GM23338 (cell line): ENCODE results near the gene SLC29A1. TPM values are rescaled to one million over a fixed set of nuclear protein-coding genes. Genes with fewer than 3 reads are reported as not detected.
"Not testable (repeated sequence)": the region's sequence is repeated elsewhere in the genome, so short reads cannot be mapped to it uniquely, and the experiment has no call there.

Source experiments
- ATAC-seq: fragments of 200-7000 bp; cut with Tn5 transposase; 3 replicates; pipeline ENCODE4 v1.9.1; 2020
- DNase-seq: peaks from one replicate; pipeline ENCODE4 v3.0.0-alpha.2; 2015; ENCODE audit warnings: low spot score
- H2AFZ ChIP-seq: fragments of 200-600 bp; sonication (generic); 2 replicates; pipeline ENCODE4 v1.8.0; 2016; ENCODE audit warnings: antibody characterized with exemption, mild to moderate bottlenecking, moderate library complexity
- H3F3A ChIP-seq: fragments of 200-600 bp; sonication (generic); replicated peaks from 2 replicates; pipeline ENCODE4 v1.8.0; 2017; ENCODE audit warnings: antibody characterized with exemption, mixed run types, low read depth
- H3K27ac ChIP-seq: fragments of 200-600 bp; sonication (generic); 2 replicates; pipeline ENCODE4 v1.6.1; 2016; ENCODE audit warnings: low read depth
- H3K27me3 ChIP-seq: fragments of 200-600 bp; sonication (generic); 2 replicates; pipeline ENCODE4 v1.8.0; 2016; ENCODE audit warnings: mild to moderate bottlenecking, mixed run types, moderate library complexity; ENCODE audit not compliant: insufficient read depth
- H3K36me3 ChIP-seq: fragments of 200-600 bp; sonication (generic); 2 replicates; pipeline ENCODE4 v1.8.0; 2016; ENCODE audit warnings: mild to moderate bottlenecking; ENCODE audit not compliant: insufficient read depth
- H3K4me1 ChIP-seq: fragments of 200-600 bp; sonication (generic); 2 replicates; pipeline ENCODE4 v1.8.0; 2016; ENCODE audit warnings: mild to moderate bottlenecking, moderate library complexity; ENCODE audit not compliant: insufficient read depth
- H3K4me2 ChIP-seq: fragments of 200-600 bp; sonication (generic); 2 replicates; pipeline ENCODE4 v1.7.1; 2017; ENCODE audit warnings: mixed run types
- H3K4me3 ChIP-seq: fragments of 200-600 bp; sonication (generic); 2 replicates; pipeline ENCODE4 v1.6.1; 2016; ENCODE audit warnings: mixed run types
- H3K79me2 ChIP-seq: fragments of 200-600 bp; sonication (generic); replicated peaks from 2 replicates; pipeline ENCODE4 v1.8.0; 2017; ENCODE audit warnings: mild to moderate bottlenecking; ENCODE audit not compliant: insufficient read depth
- H3K9me2 ChIP-seq: fragments of 200-600 bp; sonication (generic); 2 replicates; pipeline ENCODE4 v1.8.0; 2017; ENCODE audit not compliant: insufficient read depth
- H4K20me1 ChIP-seq: fragments of 200-600 bp; sonication (generic); replicated peaks from 2 replicates; pipeline ENCODE4 v1.8.0; 2017; ENCODE audit warnings: mild to moderate bottlenecking; ENCODE audit not compliant: insufficient read depth
- H3K27ac Mint-ChIP-seq: 2 replicates; pipeline ENCODE4 v1.8.0; 2020; ENCODE audit warnings: inconsistent platforms, mild to moderate bottlenecking, moderate library complexity, mixed read lengths
- H3K27me3 Mint-ChIP-seq: 3 replicates; pipeline ENCODE4 v1.8.0; 2022; ENCODE audit warnings: low read depth, mild to moderate bottlenecking, moderate library complexity, mixed read lengths, inconsistent platforms; ENCODE audit not compliant: insufficient read depth, poor library complexity
- H3K36me3 Mint-ChIP-seq: 3 replicates; pipeline ENCODE4 v1.8.0; 2021; ENCODE audit warnings: low read depth, mild to moderate bottlenecking, inconsistent platforms, moderate library complexity, mixed read lengths
- H3K4me1 Mint-ChIP-seq: 3 replicates; pipeline ENCODE4 v1.8.0; 2020; ENCODE audit warnings: mild to moderate bottlenecking, inconsistent platforms, mixed read lengths
- H3K4me3 Mint-ChIP-seq: 3 replicates; pipeline ENCODE4 v1.8.0; 2021; ENCODE audit warnings: moderate library complexity, mild to moderate bottlenecking, inconsistent platforms, mixed read lengths
- H3K9me3 Mint-ChIP-seq: 3 replicates; pipeline ENCODE4 v1.8.0; 2020; ENCODE audit warnings: moderate library complexity, mild to moderate bottlenecking, inconsistent platforms, mixed read lengths
- polyA plus RNA-seq: library from polyadenylated mRNA; unstranded; fragments of >200 nt; fragmentation: Nextera tagmentation; extraction: Ambion mirVana; gene quantifications from 2 replicates; pipeline ENCODE4 v1.2.1, GENCODE V29; 2016
- total RNA-seq: library from RNA; depleted of rRNA; stranded (reverse); fragments of >200 nt; shearing (Covaris generic); gene quantifications from 2 replicates; pipeline ENCODE4 v1.2.3, GENCODE V29; 2014
- TF ChIP-seq, protein P1 (sequence below): IDR thresholded peaks from 2 replicates; pipeline ENCODE4 v1.6.1; 2016; ENCODE audit warnings: antibody characterized with exemption
- TF ChIP-seq, protein P2 (sequence below): fragments of 250-450 bp; sonication (Bioruptor Pico); IDR thresholded peaks from 2 replicates; pipeline ENCODE4 v1.5.0; 2020; ENCODE audit warnings: mild to moderate bottlenecking, moderate library complexity

Gene SLC29A1
- total and polyA plus RNA-seq, 2 experiments from 2014 or later: 73.1 to 169 TPM

DNA sequence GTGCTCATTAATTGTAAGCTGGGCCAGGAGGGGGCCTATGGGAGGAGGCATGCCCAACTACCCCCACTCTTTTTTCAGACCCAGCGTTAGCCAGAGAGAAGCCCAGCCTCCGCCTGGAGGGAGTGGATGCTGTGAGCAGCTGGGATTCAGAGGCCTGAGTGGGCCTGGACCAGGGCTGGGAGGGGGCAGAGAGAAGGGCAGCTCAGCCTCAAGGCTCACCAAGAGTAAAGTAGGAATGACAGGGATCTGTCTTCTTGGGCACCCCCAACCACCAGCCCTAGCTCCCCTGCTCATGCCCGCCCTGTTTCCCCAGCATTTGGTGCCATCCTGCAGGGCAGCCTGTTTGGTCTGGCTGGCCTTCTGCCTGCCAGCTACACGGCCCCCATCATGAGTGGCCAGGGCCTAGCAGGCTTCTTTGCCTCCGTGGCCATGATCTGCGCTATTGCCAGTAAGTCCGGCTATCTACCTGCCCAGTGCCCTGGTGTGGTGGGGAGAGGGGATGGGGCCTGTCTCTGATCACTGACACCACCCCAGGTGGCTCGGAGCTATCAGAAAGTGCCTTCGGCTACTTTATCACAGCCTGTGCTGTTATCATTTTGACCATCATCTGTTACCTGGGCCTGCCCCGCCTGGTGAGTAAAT, 6.8 kb downstream of the SLC29A1 start:
- Histone ChIP-seq H3K9me2 (no peaks in the 10 kb centered on the region), H3K27me3 (no peaks in the 10 kb centered on the region)
- H3K36me3 Mint-ChIP-seq: peaks cover 70% of the 10 kb centered on the region

DNA sequence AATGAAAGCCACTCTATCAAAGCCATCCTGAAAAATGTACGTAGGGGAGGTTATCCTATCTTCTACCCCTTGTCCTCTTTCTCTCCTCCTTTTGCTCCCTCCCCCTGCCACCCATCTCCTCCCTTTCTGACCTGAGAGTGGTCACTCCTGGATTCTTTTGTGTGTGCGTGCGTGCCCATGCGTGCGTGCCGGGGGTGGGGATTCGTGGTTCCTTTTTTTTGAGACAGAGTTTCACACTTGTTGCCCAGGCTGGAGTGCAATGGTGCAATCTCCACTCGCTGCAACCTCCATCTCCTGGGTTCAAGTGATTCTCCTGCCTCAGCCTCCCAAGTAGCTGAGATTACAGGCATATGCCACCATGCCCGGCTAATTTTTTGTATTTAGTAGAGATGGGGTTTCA, 8.0 kb downstream of the SLC29A1 start:
- peaks cover 82% of the 10 kb centered on the region for H3K36me3 Mint-ChIP-seq
- ATAC-seq, H3K9me2 ChIP-seq, H3K27ac Mint-ChIP-seq, H3K9me3 Mint-ChIP-seq, H3K27ac ChIP-seq, H3K4me2 ChIP-seq, H3K4me3 Mint-ChIP-seq, H3K4me3 ChIP-seq, H3K36me3 ChIP-seq, H3K27me3 ChIP-seq, H2AFZ ChIP-seq, DNase-seq: not testable (repeated sequence)
- peaks cover 18% of the 10 kb centered on the region for H3K79me2 ChIP-seq
- peaks cover 23% of the 10 kb centered on the region for H3F3A ChIP-seq
- H3K4me1 ChIP-seq: peaks cover 11% of the 10 kb centered on the region; the same call in 1 of the 2 replicates
- peaks cover 56% of the 10 kb centered on the region for H3K4me1 Mint-ChIP-seq
- peaks cover 21% of the 10 kb centered on the region for H4K20me1 ChIP-seq
- H3K27me3 Mint-ChIP-seq: peaks cover 21% of the 10 kb centered on the region

More for the DNA sequence above, 6.8 kb downstream of the SLC29A1 start:
- Mint-ChIP-seq H3K9me3 (no peaks in the 10 kb centered on the region; the same call in 2 of the 3 replicates), H3K27ac (0 out of 2 replicates have a peak overlapping the region, but pooled peaks have one; percentile 62), H3K27me3 (peaks cover 24% of the 10 kb centered on the region), H3K4me3 (no peak overlapping the region), H3K4me1 (peaks cover 56% of the 10 kb centered on the region)
- ATAC-seq (no peak), DNase-seq (no peak)
- TF ChIP-seq, protein P1, sequence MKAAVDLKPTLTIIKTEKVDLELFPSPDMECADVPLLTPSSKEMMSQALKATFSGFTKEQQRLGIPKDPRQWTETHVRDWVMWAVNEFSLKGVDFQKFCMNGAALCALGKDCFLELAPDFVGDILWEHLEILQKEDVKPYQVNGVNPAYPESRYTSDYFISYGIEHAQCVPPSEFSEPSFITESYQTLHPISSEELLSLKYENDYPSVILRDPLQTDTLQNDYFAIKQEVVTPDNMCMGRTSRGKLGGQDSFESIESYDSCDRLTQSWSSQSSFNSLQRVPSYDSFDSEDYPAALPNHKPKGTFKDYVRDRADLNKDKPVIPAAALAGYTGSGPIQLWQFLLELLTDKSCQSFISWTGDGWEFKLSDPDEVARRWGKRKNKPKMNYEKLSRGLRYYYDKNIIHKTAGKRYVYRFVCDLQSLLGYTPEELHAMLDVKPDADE: no peak
- TF ChIP-seq, protein P2, sequence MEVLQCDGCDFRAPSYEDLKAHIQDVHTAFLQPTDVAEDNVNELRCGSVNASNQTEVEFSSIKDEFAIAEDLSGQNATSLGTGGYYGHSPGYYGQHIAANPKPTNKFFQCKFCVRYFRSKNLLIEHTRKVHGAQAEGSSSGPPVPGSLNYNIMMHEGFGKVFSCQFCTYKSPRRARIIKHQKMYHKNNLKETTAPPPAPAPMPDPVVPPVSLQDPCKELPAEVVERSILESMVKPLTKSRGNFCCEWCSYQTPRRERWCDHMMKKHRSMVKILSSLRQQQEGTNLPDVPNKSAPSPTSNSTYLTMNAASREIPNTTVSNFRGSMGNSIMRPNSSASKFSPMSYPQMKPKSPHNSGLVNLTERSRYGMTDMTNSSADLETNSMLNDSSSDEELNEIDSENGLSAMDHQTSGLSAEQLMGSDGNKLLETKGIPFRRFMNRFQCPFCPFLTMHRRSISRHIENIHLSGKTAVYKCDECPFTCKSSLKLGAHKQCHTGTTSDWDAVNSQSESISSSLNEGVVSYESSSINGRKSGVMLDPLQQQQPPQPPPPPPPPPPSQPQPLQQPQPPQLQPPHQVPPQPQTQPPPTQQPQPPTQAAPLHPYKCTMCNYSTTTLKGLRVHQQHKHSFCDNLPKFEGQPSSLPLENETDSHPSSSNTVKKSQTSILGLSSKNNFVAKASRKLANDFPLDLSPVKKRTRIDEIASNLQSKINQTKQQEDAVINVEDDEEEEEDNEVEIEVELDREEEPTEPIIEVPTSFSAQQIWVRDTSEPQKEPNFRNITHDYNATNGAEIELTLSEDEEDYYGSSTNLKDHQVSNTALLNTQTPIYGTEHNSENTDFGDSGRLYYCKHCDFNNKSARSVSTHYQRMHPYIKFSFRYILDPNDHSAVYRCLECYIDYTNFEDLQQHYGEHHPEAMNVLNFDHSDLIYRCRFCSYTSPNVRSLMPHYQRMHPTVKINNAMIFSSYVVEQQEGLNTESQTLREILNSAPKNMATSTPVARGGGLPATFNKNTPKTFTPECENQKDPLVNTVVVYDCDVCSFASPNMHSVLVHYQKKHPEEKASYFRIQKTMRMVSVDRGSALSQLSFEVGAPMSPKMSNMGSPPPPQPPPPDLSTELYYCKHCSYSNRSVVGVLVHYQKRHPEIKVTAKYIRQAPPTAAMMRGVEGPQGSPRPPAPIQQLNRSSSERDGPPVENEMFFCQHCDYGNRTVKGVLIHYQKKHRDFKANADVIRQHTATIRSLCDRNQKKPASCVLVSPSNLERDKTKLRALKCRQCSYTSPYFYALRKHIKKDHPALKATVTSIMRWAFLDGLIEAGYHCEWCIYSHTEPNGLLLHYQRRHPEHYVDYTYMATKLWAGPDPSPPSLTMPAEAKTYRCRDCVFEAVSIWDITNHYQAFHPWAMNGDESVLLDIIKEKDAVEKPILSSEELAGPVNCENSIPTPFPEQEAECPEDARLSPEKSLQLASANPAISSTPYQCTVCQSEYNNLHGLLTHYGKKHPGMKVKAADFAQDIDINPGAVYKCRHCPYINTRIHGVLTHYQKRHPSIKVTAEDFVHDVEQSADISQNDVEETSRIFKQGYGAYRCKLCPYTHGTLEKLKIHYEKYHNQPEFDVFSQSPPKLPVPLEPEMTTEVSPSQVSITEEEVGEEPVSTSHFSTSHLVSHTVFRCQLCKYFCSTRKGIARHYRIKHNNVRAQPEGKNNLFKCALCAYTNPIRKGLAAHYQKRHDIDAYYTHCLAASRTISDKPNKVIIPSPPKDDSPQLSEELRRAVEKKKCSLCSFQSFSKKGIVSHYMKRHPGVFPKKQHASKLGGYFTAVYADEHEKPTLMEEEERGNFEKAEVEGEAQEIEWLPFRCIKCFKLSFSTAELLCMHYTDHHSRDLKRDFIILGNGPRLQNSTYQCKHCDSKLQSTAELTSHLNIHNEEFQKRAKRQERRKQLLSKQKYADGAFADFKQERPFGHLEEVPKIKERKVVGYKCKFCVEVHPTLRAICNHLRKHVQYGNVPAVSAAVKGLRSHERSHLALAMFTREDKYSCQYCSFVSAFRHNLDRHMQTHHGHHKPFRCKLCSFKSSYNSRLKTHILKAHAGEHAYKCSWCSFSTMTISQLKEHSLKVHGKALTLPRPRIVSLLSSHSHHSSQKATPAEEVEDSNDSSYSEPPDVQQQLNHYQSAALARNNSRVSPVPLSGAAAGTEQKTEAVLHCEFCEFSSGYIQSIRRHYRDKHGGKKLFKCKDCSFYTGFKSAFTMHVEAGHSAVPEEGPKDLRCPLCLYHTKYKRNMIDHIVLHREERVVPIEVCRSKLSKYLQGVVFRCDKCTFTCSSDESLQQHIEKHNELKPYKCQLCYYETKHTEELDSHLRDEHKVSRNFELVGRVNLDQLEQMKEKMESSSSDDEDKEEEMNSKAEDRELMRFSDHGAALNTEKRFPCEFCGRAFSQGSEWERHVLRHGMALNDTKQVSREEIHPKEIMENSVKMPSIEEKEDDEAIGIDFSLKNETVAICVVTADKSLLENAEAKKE (CRISPR knock-in tag): no peak
- Histone ChIP-seq H3K4me1 (peaks cover 24% of the 10 kb centered on the region), H3K36me3 (peaks cover 4% of the 10 kb centered on the region; the same call in 1 of the 2 replicates), H3K79me2 (peaks cover 30% of the 10 kb centered on the region), H2AFZ (no peak overlapping the region), H3K4me2 (no peak overlapping the region), H4K20me1 (peaks cover 32% of the 10 kb centered on the region), H3K27ac (no peak overlapping the region), H3F3A (peaks cover 16% of the 10 kb centered on the region), H3K4me3 (no peak overlapping the region)
